ENCODE results near the gene TOLLIP.

The TOLLIP gene

DNA sequence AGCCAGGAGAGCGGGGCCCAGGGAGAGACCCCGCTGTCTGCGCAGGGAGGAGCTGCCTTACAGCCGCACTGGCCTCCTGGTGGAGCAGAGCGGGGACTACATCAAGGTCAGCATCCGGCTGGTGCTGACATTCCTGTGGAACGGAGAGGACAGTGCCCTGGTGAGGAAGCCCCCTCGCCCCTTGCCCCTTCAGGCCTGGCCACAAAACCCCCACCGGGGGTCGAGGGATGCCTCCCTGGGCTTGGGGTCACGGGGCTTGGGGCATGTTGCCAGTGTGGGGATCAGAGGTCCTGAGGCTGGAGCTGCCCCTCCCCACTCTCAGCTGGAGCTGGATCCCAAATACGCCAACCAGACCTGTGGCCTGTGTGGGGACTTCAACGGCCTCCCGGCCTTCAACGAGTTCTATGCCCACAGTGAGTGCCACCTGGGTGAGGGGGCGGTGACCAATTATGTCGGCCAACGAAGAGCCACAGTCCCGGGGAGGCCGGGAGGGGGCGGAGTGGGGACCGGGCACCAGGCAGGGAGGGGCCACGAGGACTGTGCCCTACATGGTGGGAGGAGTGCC, 82.4 kb downstream of the TOLLIP start:
- H3K9me3 Mint-ChIP-seq: no peaks in the 10 kb centered on the region
- H3K4me3 Mint-ChIP-seq: no peak overlapping the region
- no peak for DNase-seq
- H3K36me3 Mint-ChIP-seq: no peaks in the 10 kb centered on the region
- no peak overlapping the region for H3K27ac Mint-ChIP-seq
- ATAC-seq (replicated peaks): no peak
- peaks cover 0 to 2% of the 10 kb centered on the region in 2 donors for H3K4me1 Mint-ChIP-seq
- H3K27me3 Mint-ChIP-seq: peaks cover 4 to 19% of the 10 kb centered on the region in 2 donors

DNA sequence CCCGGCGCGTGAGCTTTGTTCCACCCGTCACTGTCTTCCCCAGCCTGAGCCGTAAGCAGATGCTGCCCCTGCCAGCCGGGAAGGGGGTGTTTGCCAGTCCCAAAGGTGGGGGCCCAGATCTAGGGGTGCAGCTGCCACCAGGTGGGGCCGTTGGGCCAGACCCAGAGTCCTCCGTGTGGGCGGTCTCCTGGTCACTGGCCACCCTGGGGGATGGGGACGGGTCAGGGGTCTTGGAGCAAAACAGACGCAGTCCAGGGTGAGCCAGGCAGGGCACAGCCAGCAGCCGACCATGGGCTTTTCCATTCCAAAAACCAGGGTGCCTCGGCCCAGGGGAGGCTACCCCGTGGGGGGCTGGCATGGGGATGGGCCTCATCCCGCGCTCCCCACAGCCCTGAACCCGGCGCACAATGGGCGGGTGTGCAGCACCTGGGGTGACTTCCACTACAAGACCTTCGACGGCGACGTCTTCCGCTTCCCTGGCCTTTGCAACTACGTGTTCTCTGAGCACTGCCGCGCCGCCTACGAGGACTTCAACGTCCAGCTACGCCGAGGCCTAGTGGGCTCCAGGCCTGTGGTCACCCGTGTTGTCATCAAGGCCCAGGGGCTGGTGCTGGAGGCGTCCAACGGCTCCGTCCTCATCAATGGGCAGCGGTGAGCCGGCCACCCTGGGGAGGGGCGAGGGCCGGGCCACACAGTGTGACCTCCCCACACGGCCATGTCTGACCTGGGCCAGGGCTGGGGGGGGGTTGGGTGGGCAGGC, 83.0 kb downstream of the TOLLIP start:
- Mint-ChIP-seq H3K27me3 (peaks cover 7 to 26% of the 10 kb centered on the region in 2 donors), H3K4me1 (peaks cover 0 to 2% of the 10 kb centered on the region in 2 donors), H3K27ac (no peak overlapping the region), H3K9me3 (no peaks in the 10 kb centered on the region), H3K36me3 (no peaks in the 10 kb centered on the region), H3K4me3 (no peak overlapping the region)
- ATAC-seq (replicated peaks) (no peak), DNase-seq (no peak)

DNA sequence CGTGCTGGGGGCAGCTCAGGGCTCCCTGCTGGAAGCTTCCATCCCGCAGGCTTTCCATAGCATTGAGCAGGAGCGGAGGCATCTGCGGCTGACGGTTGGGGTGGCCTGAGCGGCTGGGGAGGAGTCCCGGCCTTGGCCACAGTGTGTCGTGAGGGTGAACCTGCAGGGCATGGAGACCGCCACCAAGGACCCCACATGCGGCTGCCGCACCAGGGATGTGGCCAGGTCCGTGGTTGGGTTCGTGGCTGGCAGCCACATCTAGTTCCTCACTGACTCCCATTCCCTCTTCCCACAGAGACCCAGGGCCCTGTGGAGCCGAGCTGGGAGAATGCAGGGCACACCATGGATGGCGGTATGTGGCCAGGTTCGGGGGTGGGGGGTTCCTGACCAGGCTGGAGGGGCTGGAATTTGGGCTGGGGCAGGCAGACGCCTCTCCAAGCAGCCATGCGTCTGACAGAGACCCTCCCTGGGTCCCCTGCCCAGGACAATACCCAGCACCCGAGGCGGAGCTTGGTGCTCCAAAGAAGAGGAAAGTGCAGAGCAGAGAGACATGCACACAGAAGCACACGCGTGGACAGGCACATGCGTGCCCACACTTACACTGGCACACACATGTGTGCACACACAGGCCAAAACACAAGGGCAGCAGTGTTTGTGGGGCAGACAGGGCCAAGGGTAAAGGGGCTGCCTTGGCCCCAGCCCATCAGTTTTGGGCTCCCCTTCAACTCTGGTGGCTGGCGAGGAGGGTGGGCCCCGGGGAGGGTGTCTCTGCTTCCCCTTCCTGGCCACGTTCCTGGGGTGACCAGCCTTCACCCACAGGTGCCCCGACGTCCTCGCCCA, 83.8 kb downstream of the TOLLIP start:
- H3K4me3 Mint-ChIP-seq: no peak overlapping the region
- no peaks in the 10 kb centered on the region for H3K9me3 Mint-ChIP-seq
- DNase-seq: no peak
- no peak for ATAC-seq (replicated peaks)
- peaks cover 10 to 25% of the 10 kb centered on the region in 2 donors for H3K27me3 Mint-ChIP-seq
- H3K4me1 Mint-ChIP-seq: no peaks in the 10 kb centered on the region
- H3K27ac Mint-ChIP-seq: no peak overlapping the region
- H3K36me3 Mint-ChIP-seq: no peaks in the 10 kb centered on the region

DNA sequence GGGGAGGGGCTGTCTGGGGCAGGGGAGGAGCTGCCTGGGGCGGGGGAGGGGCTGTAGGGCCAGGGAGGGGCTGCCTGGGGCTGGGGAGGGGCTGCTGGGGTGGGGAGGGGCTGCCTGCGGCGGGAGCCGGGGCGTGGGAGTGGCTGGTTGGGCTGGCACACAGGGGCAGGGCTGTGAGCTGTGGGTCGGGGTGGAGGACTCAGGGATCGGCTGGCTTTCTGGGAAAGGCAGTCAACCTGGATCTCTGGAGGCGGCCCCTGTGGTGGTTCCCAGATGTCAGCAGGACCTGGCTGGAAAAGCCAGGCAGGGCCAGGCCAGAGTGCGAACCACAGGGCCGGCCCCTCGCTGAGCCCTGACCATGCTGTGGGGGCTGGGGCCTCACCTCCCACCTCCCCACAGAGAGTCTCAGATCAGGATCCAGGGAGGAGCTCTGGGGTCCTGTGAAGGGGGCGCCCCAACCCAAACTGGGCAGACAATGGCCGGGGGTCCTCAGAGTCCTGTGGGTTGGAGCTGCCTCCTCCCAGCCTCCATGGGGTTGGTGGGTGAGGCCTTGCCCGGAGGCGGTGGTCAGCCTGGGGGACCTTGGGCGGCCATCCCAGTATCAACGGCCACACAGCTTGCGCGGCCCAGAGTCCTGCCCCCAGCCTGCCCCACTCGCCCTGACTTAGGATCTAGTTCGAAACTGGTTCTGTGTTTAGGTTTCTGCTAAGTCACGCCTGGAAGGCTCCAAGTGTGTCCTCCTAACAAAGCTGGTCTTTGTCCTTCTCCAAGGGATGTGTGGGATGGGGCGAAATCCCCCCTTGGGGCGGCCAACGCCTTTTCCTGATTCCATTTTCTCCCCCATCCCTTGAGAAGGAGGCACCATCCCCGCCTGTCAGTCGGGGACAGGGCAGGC, 84.7 kb downstream of the TOLLIP start:
- DNase-seq (no peak), ATAC-seq (replicated peaks) (no peak)
- Mint-ChIP-seq H3K4me1 (no peaks in the 10 kb centered on the region), H3K9me3 (no peaks in the 10 kb centered on the region), H3K27me3 (peaks cover 10 to 30% of the 10 kb centered on the region in 2 donors), H3K36me3 (no peaks in the 10 kb centered on the region), H3K27ac (no peak overlapping the region), H3K4me3 (no peak overlapping the region)

Data from stimulated activated naive B cell treated with anti-CD40 and anti-IgM and Interleukin-4, amounts not matched to agents 10 μg/mL and 1 μg/mL and 100 μg/mL, for 72 hours (primary cell).